Thyroid gland (tissue), 4 donors: ENCODE data around the gene SFT2D2. TPM values are rescaled to one million over a fixed set of nuclear protein-coding genes. Genes with fewer than 3 reads are reported as not detected.

Experiments
- DNase-seq, 2 donors: peaks; one replicate each; pipeline ENCODE4 v3.0.0-alpha.2; 2019
- H3K27ac ChIP-seq, 3 donors: fragments of 200-600 bp; sonication (generic); 1 replicate in 2 of 3; 2 replicates in 1 of 3; pipeline ENCODE4 v1.5.1; 2016 to 2019; ENCODE audit warnings: mild to moderate bottlenecking in 1 of 3, moderate library complexity in 1 of 3
- H3K27me3 ChIP-seq: fragments of 200-600 bp; sonication (generic); one replicate; pipeline ENCODE4 v1.5.1; 2019
- H3K36me3 ChIP-seq, 2 donors: fragments of 200-600 bp; sonication (generic); one replicate each; pipeline ENCODE4 v1.5.1; 2016 to 2019
- H3K4me1 ChIP-seq, 2 donors: fragments of 200-600 bp; sonication (generic); one replicate each; pipeline ENCODE4 v1.5.1; 2017 to 2019
- H3K4me3 ChIP-seq, 3 donors: fragments of 200-600 bp; sonication (generic); replicated peaks in 1 of 3; 1 replicate in 2 of 3; 2 replicates in 1 of 3; pipeline ENCODE4 v1.5.1; 2016; ENCODE audit warnings: mild to moderate bottlenecking in 1 of 3
- H3K9me3 ChIP-seq: fragments of 200-600 bp; sonication (generic); one replicate; pipeline ENCODE4 v1.5.1; 2017
- POLR2A ChIP-seq, 2 donors: fragments of 450-650 bp; IDR thresholded peaks; one replicate each; pipeline ENCODE4 v1.6.1; 2017; ENCODE audit warnings: antibody characterized with exemption in 2 of 2, mild to moderate bottlenecking in 2 of 2, moderate library complexity in 1 of 2
- WGBS, 2 donors: methylation state at CpG; one replicate each; pipeline ENCODE4 v1.1.5; 2017; 5-methylcytosine and 5-hydroxymethylcytosine counted together
- intact Hi-C: fragments of 100-400 bp; cut with DNase I; formaldehyde crosslinking; loops from one replicate; pipeline ENCODE4 v1.15.1; 2023
- total RNA-seq, 4 donors: library from RNA; depleted of rRNA; stranded (reverse); fragments of >200 nt; gene quantifications; one replicate each; pipeline ENCODE4 v1.2.3, GENCODE V29; 2016
- TF ChIP-seq, protein P1 (sequence below), 6 experiments: fragments of 200-600 bp in 3 of 6; fragments of 450-650 bp in 3 of 6; sonication (generic) in 3 of 6; IDR thresholded peaks; one replicate each; pipeline ENCODE4 v1.5.1; 2016 to 2019; ENCODE audit warnings: antibody characterized with exemption in 6 of 6, mild to moderate bottlenecking in 2 of 6, inconsistent platforms in 1 of 6, moderate library complexity in 1 of 6

SFT2D2 gene
- total RNA-seq, result 10 to 100 TPM; 41.2 to 72.3 (median 53.9) TPM

DNA sequence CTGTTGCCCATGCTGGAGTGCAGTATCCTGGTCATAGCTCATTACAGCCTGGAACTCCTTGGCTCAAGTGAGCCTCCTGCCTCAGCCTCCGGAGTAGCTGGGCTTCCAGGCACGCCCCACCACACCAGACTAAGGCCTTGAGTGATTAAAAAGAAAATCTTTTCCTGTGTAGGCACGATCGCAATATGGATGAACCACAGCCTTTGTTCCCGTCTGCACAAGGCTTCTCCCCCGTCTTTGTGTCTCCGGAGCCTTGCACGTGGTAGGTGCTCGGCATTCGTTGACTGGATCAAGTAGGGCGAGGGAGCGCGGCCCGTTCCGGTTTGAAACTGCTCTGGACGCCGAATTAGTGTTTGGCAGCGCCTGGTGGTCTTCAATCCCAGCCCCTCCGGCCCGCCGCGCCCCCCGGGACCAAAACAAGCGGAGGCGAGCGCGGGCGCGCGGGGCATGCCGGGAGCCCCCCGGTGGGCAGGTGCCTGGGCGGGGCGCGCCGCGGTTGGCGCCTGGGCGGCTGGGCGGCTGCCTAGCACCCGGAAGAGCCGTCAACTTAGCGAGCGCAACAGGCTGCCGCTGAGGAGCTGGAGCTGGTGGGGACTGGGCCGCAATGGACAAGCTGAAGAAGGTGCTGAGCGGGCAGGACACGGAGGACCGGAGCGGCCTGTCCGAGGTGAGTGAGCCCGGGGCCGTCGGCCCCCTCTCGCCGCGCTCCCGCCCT lies at the start of gene SFT2D2:
SFT2D2 (plus strand) TSS at position 529 of the 715 bp plus-strand sequence; CDS start at position 605, 76 bp downstream.
- WGBS, 2 donors, result 4 to 10% methylated on average over 12 to 17 of the region's 58 CpGs
- intact Hi-C loops, result no loop called here
- peaks cover 16 to 26% of the 10 kb centered on the region in 2 donors for H3K4me1 ChIP-seq

DNA sequence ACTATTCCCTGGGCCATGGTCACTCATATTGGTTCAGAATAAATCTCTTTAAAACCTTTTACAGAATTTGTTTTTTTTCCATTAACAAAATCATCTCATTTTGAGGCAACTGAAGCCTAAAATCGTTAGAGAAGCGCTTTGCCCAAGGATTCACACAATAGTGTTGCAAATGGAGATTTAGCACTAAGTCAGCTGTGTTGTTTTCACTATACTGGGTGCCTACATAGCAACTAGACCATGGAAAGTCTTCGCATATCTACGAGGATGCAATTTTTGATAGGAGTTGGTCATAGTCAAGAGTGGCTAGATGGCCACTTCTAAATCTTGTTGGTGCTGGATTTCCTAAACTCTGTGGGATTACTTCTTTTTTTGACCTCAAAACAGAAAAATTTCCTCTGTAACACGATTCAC lies 47.6 kb upstream of the SFT2D2 start:
- Histone ChIP-seq H3K4me3 (peak overlapping the region in 2 of 3 donors; percentile 1 to 69), H3K27ac (peak overlapping the region; percentile 77 to 91 (median 86)), H3K4me1 (peaks cover 7 to 10% of the 10 kb centered on the region in 2 donors), H3K9me3 (no peaks in the 10 kb centered on the region), H3K27me3 (no peaks in the 10 kb centered on the region), H3K36me3 (no peaks in the 10 kb centered on the region)
- no peak for TF ChIP-seq POLR2A (IDR thresholded peaks at IDR 0.05)
- TF ChIP-seq, protein P1, sequence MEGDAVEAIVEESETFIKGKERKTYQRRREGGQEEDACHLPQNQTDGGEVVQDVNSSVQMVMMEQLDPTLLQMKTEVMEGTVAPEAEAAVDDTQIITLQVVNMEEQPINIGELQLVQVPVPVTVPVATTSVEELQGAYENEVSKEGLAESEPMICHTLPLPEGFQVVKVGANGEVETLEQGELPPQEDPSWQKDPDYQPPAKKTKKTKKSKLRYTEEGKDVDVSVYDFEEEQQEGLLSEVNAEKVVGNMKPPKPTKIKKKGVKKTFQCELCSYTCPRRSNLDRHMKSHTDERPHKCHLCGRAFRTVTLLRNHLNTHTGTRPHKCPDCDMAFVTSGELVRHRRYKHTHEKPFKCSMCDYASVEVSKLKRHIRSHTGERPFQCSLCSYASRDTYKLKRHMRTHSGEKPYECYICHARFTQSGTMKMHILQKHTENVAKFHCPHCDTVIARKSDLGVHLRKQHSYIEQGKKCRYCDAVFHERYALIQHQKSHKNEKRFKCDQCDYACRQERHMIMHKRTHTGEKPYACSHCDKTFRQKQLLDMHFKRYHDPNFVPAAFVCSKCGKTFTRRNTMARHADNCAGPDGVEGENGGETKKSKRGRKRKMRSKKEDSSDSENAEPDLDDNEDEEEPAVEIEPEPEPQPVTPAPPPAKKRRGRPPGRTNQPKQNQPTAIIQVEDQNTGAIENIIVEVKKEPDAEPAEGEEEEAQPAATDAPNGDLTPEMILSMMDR (IDR thresholded peaks at IDR 0.05), result no peak
- WGBS, 2 donors, result 73 to 74% methylated on average over 5 of the region's 5 CpGs
- DNase-seq, result no peak
- intact Hi-C loops, result no loop called here

More for the DNA sequence above, at the start of gene SFT2D2:
- Histone ChIP-seq H3K27ac (peak within 1 kb of the TSS; percentile 75 to 79 (median 79)), H3K4me3 (peak within 1 kb of the TSS; percentile 57 to 93 (median 87)), H3K36me3 (no peaks in the 10 kb centered on the region), H3K9me3 (no peaks in the 10 kb centered on the region), H3K27me3 (no peaks in the 10 kb centered on the region)
- TF ChIP-seq, protein P1 (IDR thresholded peaks at IDR 0.05), result no peak
- peak in 1 of 2 donors; percentile 88 for TF ChIP-seq POLR2A (IDR thresholded peaks at IDR 0.05)
- DNase-seq, result peak; percentile 79 to 84

GRCh38 chr1:168178638-168179437 lies 47.0 kb upstream of the SFT2D2 start, which contains the start of gene TIPRL:
TSS of gene TIPRL (plus strand) at chr1:168178962. CDS start at chr1:168179078, 116 bp downstream.
- H3K4me1 ChIP-seq, result peaks cover 7 to 10% of the 10 kb centered on the region in 2 donors
- peak; percentile 97 for DNase-seq
- intact Hi-C loops, result no loop called here
- H3K9me3 ChIP-seq, result no peaks in the 10 kb centered on the region
- TF ChIP-seq POLR2A (IDR thresholded peaks at IDR 0.05), result peak; percentile 27 to 84
- TF ChIP-seq, protein P1 (IDR thresholded peaks at IDR 0.05), result peak; percentile 43 to 68 (median 54)
- peak within 1 kb of the TSS; percentile 77 to 91 (median 86) for H3K27ac ChIP-seq
- H3K4me3 ChIP-seq, result peak within 1 kb of the TSS; percentile 46 to 87 (median 69)
- H3K36me3 ChIP-seq, result no peaks in the 10 kb centered on the region
- no peaks in the 10 kb centered on the region for H3K27me3 ChIP-seq
- WGBS, 2 donors, result 0% methylated on average over 36 to 46 of the region's 56 CpGs

- TF ChIP-seq, protein P1 (IDR thresholded peaks at IDR 0.05), result no peak
- no peak for TF ChIP-seq POLR2A (IDR thresholded peaks at IDR 0.05)
- Histone ChIP-seq H3K27me3 (no peaks in the 10 kb centered on the region), H3K4me1 (peaks cover 7 to 10% of the 10 kb centered on the region in 2 donors), H3K27ac (peak overlapping the region; percentile 77 to 91 (median 86)), H3K4me3 (peak overlapping the region; percentile 46 to 87 (median 69)), H3K9me3 (no peaks in the 10 kb centered on the region), H3K36me3 (no peaks in the 10 kb centered on the region)
- WGBS, 2 donors, result 7% methylated on average over 20 of the region's 20 CpGs
- intact Hi-C loops, result no loop called here
- DNase-seq, result no peak
Measured at GRCh38 chr1:168179438-168180147, 46.2 kb upstream of the SFT2D2 start.
